Measurements from ENCODE around the gene UBQLN3. TPM values are rescaled to one million over a fixed set of nuclear protein-coding genes. Genes with fewer than 3 reads are reported as not detected.

Gene UBQLN3
- total RNA-seq (1 to 10 TPM in 1 of 2 donors, under 1 TPM in 1; 0.28 to 1.4 TPM), polyA plus RNA-seq (under 1 TPM in 1 of 2 donors, not detected in 1; 0.06 TPM)
- long read RNA-seq, donor 1 = 0 reads
- long read RNA-seq, donor 2 = 0 reads
- long read RNA-seq, donor 3 = 0 reads
- long read RNA-seq, donor 4 = 0 reads
- long read RNA-seq, donor 5 = 0 reads

DNA sequence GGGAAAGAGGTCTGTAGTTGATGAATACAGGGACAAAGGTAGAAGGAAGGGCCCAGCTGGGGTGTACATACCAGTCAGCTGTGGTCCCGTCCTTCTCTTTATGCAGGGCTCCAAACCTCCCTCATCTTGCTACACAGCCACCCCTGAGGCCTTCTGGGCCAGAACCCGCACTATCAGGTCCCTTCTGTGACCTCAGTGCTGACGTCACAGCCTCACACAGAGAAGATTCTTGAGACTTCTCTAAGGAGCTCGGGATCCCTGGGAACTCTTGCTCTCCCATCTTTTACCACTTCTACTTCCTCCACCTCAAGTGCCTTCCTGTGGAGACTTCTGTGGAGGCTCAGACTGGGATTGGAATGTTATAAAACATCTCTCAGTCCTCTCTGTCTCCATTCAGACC, at the start of gene UBQLN3:
UBQLN3 (minus strand) TSS at position 155 of the 400 bp plus-strand sequence. CDS start 399 bp downstream, outside the sequence.
- H3K9ac ChIP-seq (ENCODE audit: insufficient read depth in 1 of 2, low read length in 2 of 2) = no peak within 1 kb of the TSS
- DNase-seq = no peak

DNA sequence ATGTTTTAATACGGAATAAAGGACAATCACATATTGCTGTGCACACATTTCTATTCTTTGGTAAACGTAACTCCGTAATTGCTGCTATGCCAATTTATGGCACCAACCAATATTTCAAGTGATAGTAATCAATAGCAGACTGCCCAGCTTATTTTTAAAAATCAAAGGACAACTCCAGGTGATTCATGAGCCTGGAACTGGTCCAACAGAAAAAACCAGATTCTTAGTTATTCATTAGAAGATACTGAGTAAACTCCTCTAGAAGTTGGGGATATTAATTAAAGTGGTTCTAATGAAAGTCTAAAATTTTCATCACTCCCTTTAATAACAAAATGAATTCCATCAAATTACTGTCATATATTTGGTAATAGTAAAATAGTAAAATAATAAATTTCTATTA, 48.0 kb upstream of the UBQLN3 start:
- TF ChIP-seq, protein P1, sequence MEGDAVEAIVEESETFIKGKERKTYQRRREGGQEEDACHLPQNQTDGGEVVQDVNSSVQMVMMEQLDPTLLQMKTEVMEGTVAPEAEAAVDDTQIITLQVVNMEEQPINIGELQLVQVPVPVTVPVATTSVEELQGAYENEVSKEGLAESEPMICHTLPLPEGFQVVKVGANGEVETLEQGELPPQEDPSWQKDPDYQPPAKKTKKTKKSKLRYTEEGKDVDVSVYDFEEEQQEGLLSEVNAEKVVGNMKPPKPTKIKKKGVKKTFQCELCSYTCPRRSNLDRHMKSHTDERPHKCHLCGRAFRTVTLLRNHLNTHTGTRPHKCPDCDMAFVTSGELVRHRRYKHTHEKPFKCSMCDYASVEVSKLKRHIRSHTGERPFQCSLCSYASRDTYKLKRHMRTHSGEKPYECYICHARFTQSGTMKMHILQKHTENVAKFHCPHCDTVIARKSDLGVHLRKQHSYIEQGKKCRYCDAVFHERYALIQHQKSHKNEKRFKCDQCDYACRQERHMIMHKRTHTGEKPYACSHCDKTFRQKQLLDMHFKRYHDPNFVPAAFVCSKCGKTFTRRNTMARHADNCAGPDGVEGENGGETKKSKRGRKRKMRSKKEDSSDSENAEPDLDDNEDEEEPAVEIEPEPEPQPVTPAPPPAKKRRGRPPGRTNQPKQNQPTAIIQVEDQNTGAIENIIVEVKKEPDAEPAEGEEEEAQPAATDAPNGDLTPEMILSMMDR (IDR thresholded peaks at IDR 0.05; ENCODE audit: control extremely low read depth, extremely low read depth) = no peak
- H3K4me3 ChIP-seq = no peak overlapping the region
- H3K4me1 ChIP-seq (ENCODE audit: control insufficient read depth in 5 of 5, insufficient read depth in 5 of 5, low read length in 5 of 5) = no peaks in the 10 kb centered on the region
- H3K9me3 ChIP-seq (ENCODE audit: control insufficient read depth in 4 of 4, insufficient read depth in 3 of 4, low read length in 3 of 4) = no peaks in the 10 kb centered on the region
- WGBS, 2 donors = 32 to 63% methylated on average over 3 of the region's 3 CpGs
- DNase-seq (no peak), ATAC-seq (ENCODE audit: insufficient read depth, low FRiP score) (no peak)
- H3K27ac ChIP-seq (ENCODE audit: low read depth in 1 of 2, low read length in 1 of 2) = no peak overlapping the region
- no peaks in the 10 kb centered on the region for H3K27me3 ChIP-seq (ENCODE audit: control insufficient read depth in 3 of 3, insufficient read depth in 3 of 3, low read length in 2 of 3)
- no peaks in the 10 kb centered on the region for H3K36me3 ChIP-seq (ENCODE audit: control insufficient read depth in 4 of 4, insufficient read depth in 4 of 4, low read length in 4 of 4)
- H3K9ac ChIP-seq (ENCODE audit: insufficient read depth in 1 of 2, low read length in 2 of 2) = no peak overlapping the region

More for the DNA sequence above, at the start of gene UBQLN3:
- H3K9me3 ChIP-seq (ENCODE audit: control insufficient read depth in 4 of 4, insufficient read depth in 3 of 4, low read length in 3 of 4) = no peaks in the 10 kb centered on the region
- no peaks in the 10 kb centered on the region for H3K36me3 ChIP-seq (ENCODE audit: control insufficient read depth in 4 of 4, insufficient read depth in 4 of 4, low read length in 4 of 4)
- H3K4me1 ChIP-seq (ENCODE audit: control insufficient read depth in 5 of 5, insufficient read depth in 5 of 5, low read length in 5 of 5) = no peaks in the 10 kb centered on the region
- ATAC-seq (ENCODE audit: insufficient read depth, low FRiP score) = no peak
- no peaks in the 10 kb centered on the region for H3K27me3 ChIP-seq (ENCODE audit: control insufficient read depth in 3 of 3, insufficient read depth in 3 of 3, low read length in 2 of 3)
- H3K4me3 ChIP-seq = no peak within 1 kb of the TSS
- H3K27ac ChIP-seq (ENCODE audit: low read depth in 1 of 2, low read length in 1 of 2) = no peak within 1 kb of the TSS
- TF ChIP-seq, protein P1 (IDR thresholded peaks at IDR 0.05; ENCODE audit: control extremely low read depth, extremely low read depth) = no peak
- 78 to 84% methylated on average over 4 of the region's 4 CpGs for WGBS, 2 donors

DNA sequence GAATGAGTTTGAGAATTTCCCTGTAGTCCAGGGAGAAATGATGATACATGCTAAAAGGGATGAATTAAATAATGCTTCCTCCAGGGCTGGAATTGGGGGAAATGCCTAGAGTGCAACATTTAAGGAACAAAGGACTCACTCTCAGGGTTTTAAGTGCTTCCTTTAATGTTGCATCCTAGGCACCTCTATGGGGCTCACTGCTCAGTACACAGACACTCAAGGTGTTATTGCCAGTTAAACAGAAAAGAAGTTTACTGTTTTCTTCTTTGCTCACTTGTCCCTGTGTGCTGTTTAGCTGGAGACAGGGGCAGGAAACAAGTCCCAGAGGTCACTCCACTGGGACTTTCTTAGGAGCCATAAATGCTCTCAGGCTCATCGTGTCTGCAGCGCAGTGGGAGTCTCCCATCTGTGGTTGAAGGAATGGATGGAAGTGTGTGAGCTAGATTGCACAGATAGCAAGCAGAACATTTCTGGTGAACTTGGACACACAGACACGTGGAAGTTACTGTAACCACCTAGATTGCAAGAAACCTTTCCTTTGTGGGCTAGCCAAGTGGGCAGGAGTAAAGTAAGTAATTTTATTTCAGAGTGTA, 46.9 kb upstream of the UBQLN3 start:
- ATAC-seq (ENCODE audit: insufficient read depth, low FRiP score) (no peak), DNase-seq (no peak)
- Histone ChIP-seq H3K36me3 (ENCODE audit: control insufficient read depth in 4 of 4, insufficient read depth in 4 of 4, low read length in 4 of 4) (no peaks in the 10 kb centered on the region), H3K9ac (ENCODE audit: insufficient read depth in 1 of 2, low read length in 2 of 2) (no peak overlapping the region), H3K9me3 (ENCODE audit: control insufficient read depth in 4 of 4, insufficient read depth in 3 of 4, low read length in 3 of 4) (no peaks in the 10 kb centered on the region), H3K4me1 (ENCODE audit: control insufficient read depth in 5 of 5, insufficient read depth in 5 of 5, low read length in 5 of 5) (no peaks in the 10 kb centered on the region), H3K4me3 (no peak overlapping the region), H3K27me3 (ENCODE audit: control insufficient read depth in 3 of 3, insufficient read depth in 3 of 3, low read length in 2 of 3) (no peaks in the 10 kb centered on the region), H3K27ac (ENCODE audit: low read depth in 1 of 2, low read length in 1 of 2) (no peak overlapping the region)
- 67 to 80% methylated on average over 3 of the region's 3 CpGs for WGBS, 2 donors
- TF ChIP-seq, protein P1 (IDR thresholded peaks at IDR 0.05; ENCODE audit: control extremely low read depth, extremely low read depth) = no peak

DNA sequence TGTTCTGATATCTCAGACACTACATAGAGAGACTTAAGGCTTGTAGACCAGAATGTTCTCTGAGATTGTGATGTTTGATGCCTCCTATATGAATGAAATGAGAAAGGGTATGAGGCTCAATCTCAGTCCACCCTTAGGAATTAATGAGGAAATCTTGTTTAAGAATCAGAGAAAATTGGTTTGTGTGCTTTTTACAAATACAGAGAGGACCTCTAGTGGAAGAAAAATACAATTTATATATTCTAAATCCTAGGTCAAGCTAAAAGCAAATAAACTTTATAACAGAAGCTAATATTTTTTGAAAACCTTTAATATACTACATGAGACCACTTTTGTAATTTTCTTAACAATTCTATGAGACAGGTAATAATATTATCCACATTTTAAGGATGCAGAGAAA, 43.6 kb upstream of the UBQLN3 start:
- Histone ChIP-seq H3K27me3 (ENCODE audit: control insufficient read depth in 3 of 3, insufficient read depth in 3 of 3, low read length in 2 of 3) (no peaks in the 10 kb centered on the region), H3K4me1 (ENCODE audit: control insufficient read depth in 5 of 5, insufficient read depth in 5 of 5, low read length in 5 of 5) (no peaks in the 10 kb centered on the region), H3K9me3 (ENCODE audit: control insufficient read depth in 4 of 4, insufficient read depth in 3 of 4, low read length in 3 of 4) (no peaks in the 10 kb centered on the region), H3K9ac (ENCODE audit: insufficient read depth in 1 of 2, low read length in 2 of 2) (no peak overlapping the region), H3K4me3 (no peak overlapping the region), H3K27ac (ENCODE audit: low read depth in 1 of 2, low read length in 1 of 2) (no peak overlapping the region), H3K36me3 (ENCODE audit: control insufficient read depth in 4 of 4, insufficient read depth in 4 of 4, low read length in 4 of 4) (no peaks in the 10 kb centered on the region)
- ATAC-seq (ENCODE audit: insufficient read depth, low FRiP score) = no peak
- DNase-seq = no peak
- TF ChIP-seq, protein P1 (IDR thresholded peaks at IDR 0.05; ENCODE audit: control extremely low read depth, extremely low read depth) = no peak

Measured in lung (tissue), 16 donors.